K562 (cell line): ENCODE measurements around the gene ZNF18. TPM values are rescaled to one million over a fixed set of nuclear protein-coding genes. Genes with fewer than 3 reads are reported as not detected.

Experiments
- ATAC-seq: fragments of 200-7000 bp; cut with Tn5 transposase; 3 replicates; pipeline ENCODE4 v1.9.1; 2020; ENCODE audit warnings: moderate library complexity
- BruUV-seq: library from RNA; stranded (reverse); fragments of 400-500 nt; replicated peaks from 2 replicates; lab custom pipeline; 2021; lab: Mats Ljungman, UMichigan
- CTCF ChIA-PET: fragments of 300-600 bp; formaldehyde crosslinking; extraction: SDS; loops from one replicate; lab custom pipeline; 2021; ENCODE audit warnings: low intra/inter-chr PET ratio; lab: Yijun Ruan, JAX
- POLR2A ChIA-PET: fragments of 300-600, 350-650 bp; sonication (Branson Sonifier 250); formaldehyde crosslinking; extraction: SDS; loops from one replicate; lab custom pipeline; 2021; ENCODE audit warnings: antibody characterized with exemption, inconsistent platforms; lab: Yijun Ruan, JAX
- DNase-seq, 4 experiments: peaks; one replicate each; pipeline versions ENCODE4 v3.0.0 to v3.0.0-alpha.2; 2011 to 2018; ENCODE audit warnings: low spot score in 3 of 4, mixed read lengths in 3 of 4; ENCODE audit errors: extremely low read depth in 1 of 4
- FAIRE-seq: peaks from 2 replicates; lab custom pipeline; 2011; peaks lifted over from hg19 to GRCh38; lab: Jason Lieb, UNC
- H2AFZ ChIP-seq: 2 replicates; pipeline ENCODE4 v1.6.0; 2011; ENCODE audit warnings: low read depth, low read length, control low read depth, inconsistent platforms
- H3K27ac ChIP-seq: fragments of 200-600 bp; 3 replicates; pipeline ENCODE4 v1.8.0; 2011; ENCODE audit warnings: low read depth, mild to moderate bottlenecking, control low read depth, inconsistent platforms, low read length, moderate library complexity, mixed read lengths; ENCODE audit errors: extremely low read depth
- H3K27me3 ChIP-seq, 2 experiments: fragments of 300-600 bp in 1 of 2; 2 replicates in 1 of 2; 3 replicates in 1 of 2; pipeline versions ENCODE4 v1.6.0 to v1.8.0; 2011; ENCODE audit warnings: inconsistent platforms in 2 of 2, low read length in 2 of 2, mild to moderate bottlenecking in 1 of 2, mixed read lengths in 1 of 2, moderate library complexity in 1 of 2; ENCODE audit not compliant: control insufficient read depth in 2 of 2, insufficient read depth in 2 of 2
- H3K36me3 ChIP-seq: fragments of 300-600 bp; 3 replicates; pipeline ENCODE4 v1.8.0; 2011; ENCODE audit warnings: mild to moderate bottlenecking, low read length, inconsistent platforms; ENCODE audit not compliant: control insufficient read depth, insufficient read depth
- H3K4me1 ChIP-seq, 2 experiments: fragments of 200-600 bp in 1 of 2; replicated peaks in 1 of 2; 2 replicates in 1 of 2; 3 replicates in 1 of 2; pipeline versions ENCODE4 v1.5.1 to v1.8.0; 2011; ENCODE audit warnings: inconsistent platforms in 2 of 2, low read length in 2 of 2, mild to moderate bottlenecking in 1 of 2, mixed read lengths in 1 of 2, moderate library complexity in 1 of 2; ENCODE audit not compliant: control insufficient read depth in 2 of 2, insufficient read depth in 2 of 2
- H3K4me2 ChIP-seq: 2 replicates; pipeline ENCODE4 v1.6.1; 2011; ENCODE audit warnings: low read length, control low read depth, inconsistent platforms, mixed read lengths; ENCODE audit not compliant: insufficient read depth
- H3K4me3 ChIP-seq: fragments of 200-600 bp; sonication (generic), shearing (Covaris generic); 2 replicates; pipeline ENCODE4 v1.5.1; 2016; ENCODE audit warnings: control low read depth, inconsistent platforms
- H3K79me2 ChIP-seq: fragments of 200-600 bp; 3 replicates; pipeline ENCODE4 v1.8.0; 2011; ENCODE audit warnings: low read length, inconsistent platforms; ENCODE audit not compliant: control insufficient read depth, insufficient read depth
- H3K9ac ChIP-seq, 2 experiments: 2 replicates each; pipeline versions ENCODE4 v1.6.0 to v1.6.1; 2011; ENCODE audit warnings: low read depth in 2 of 2, low read length in 2 of 2, control low read depth in 1 of 2, inconsistent platforms in 1 of 2, mild to moderate bottlenecking in 1 of 2, mixed read lengths in 1 of 2; ENCODE audit not compliant: insufficient read depth in 1 of 2
- H3K9me1 ChIP-seq: one replicate; pipeline ENCODE4 v1.6.0; 2011; ENCODE audit warnings: inconsistent platforms, mild to moderate bottlenecking, low read length, moderate library complexity; ENCODE audit not compliant: control insufficient read depth, insufficient read depth
- H3K9me3 ChIP-seq: replicated peaks from 2 replicates; pipeline ENCODE4 v1.5.1; 2011; ENCODE audit warnings: low read depth, low read length, inconsistent platforms; ENCODE audit not compliant: control insufficient read depth, insufficient read depth
- H4K20me1 ChIP-seq: replicated peaks from 2 replicates; pipeline ENCODE4 v1.6.1; 2011; ENCODE audit warnings: low read length, inconsistent platforms, mixed read lengths; ENCODE audit not compliant: control insufficient read depth, insufficient read depth
- BRCA1 ChIP-seq, 2 experiments: fragments of 450-650 bp in 1 of 2; sonication (generic) in 1 of 2; formaldehyde crosslinking in 1 of 2; IDR thresholded peaks; 2 replicates each; pipeline versions ENCODE4 v1.5.0 to v1.6.1; 2017 to 2020; ENCODE audit warnings: mild to moderate bottlenecking in 1 of 2, missing genetic modification reagents in 1 of 2
- C11orf30 ChIP-seq: fragments of 450-650 bp; IDR thresholded peaks from 2 replicates; pipeline ENCODE4 v1.6.1; 2016; ENCODE audit warnings: low read depth, mild to moderate bottlenecking
- CHD1 ChIP-seq: fragments of 200-600 bp; sonication (generic); IDR thresholded peaks from one replicate; pipeline ENCODE4 v1.6.1; 2012; ENCODE audit warnings: mild to moderate bottlenecking, moderate library complexity, low read length, inconsistent platforms
- CREB3 ChIP-seq: fragments of 450-650 bp; conservative IDR thresholded peaks from 2 replicates; pipeline ENCODE4 v1.6.1; 2016; ENCODE audit warnings: missing genetic modification characterization, low read depth, mild to moderate bottlenecking, missing compliant biosample characterization, moderate library complexity
- CSDE1 ChIP-seq, 2 experiments: fragments of 450-650 bp; IDR thresholded peaks; 2 replicates each; pipeline ENCODE4 v1.6.1; 2016; ENCODE audit warnings: mild to moderate bottlenecking in 1 of 2
- KDM2B ChIP-seq: fragments of 250-450 bp; sonication (Bioruptor Pico); IDR thresholded peaks from 2 replicates; pipeline ENCODE4 v1.8.0; 2021; ENCODE audit warnings: mild to moderate bottlenecking, moderate library complexity
- NBN ChIP-seq: fragments of 450-650 bp; IDR thresholded peaks from 2 replicates; pipeline ENCODE4 v1.6.1; 2016; ENCODE audit warnings: low read depth, mild to moderate bottlenecking
- NR2C2 ChIP-seq, 2 experiments: fragments of 200-800 bp in 1 of 2; sonication (Bioruptor generic) in 1 of 2; sonication (generic) in 1 of 2; formaldehyde crosslinking in 1 of 2; IDR thresholded peaks; 2 replicates each; pipeline versions ENCODE4 v1.6.1 to v1.8.0; 2016 to 2022; ENCODE audit warnings: mild to moderate bottlenecking in 1 of 2, missing compliant biosample characterization in 1 of 2, missing genetic modification characterization in 1 of 2, missing genetic modification reagents in 1 of 2
- POLR2H ChIP-seq: IDR thresholded peaks from 2 replicates; pipeline ENCODE4 v1.6.1; 2016; ENCODE audit warnings: missing genetic modification characterization, low read depth, mild to moderate bottlenecking, control low read depth, missing compliant biosample characterization, moderate library complexity
- SRSF9 ChIP-seq: fragments of 200-400 bp; formaldehyde crosslinking; IDR thresholded peaks from 2 replicates; pipeline ENCODE4 v1.6.1; 2017; ENCODE audit warnings: low read depth, low read length, borderline replicate concordance
- ZBTB17 ChIP-seq: fragments of 450-650 bp; formaldehyde crosslinking; IDR thresholded peaks from 2 replicates; pipeline ENCODE4 v1.4.0; 2020; ENCODE audit warnings: mild to moderate bottlenecking
- ZNF408 ChIP-seq: fragments of 250-450 bp; sonication (Bioruptor Pico); IDR thresholded peaks from 2 replicates; pipeline ENCODE4 v1.4.0; 2020; ENCODE audit warnings: low read depth, mild to moderate bottlenecking, moderate library complexity
- ZNF717 ChIP-seq: fragments of 250-450 bp; sonication (Bioruptor Pico); IDR thresholded peaks from 2 replicates; pipeline ENCODE4 v1.5.0; 2021
- ZZZ3 ChIP-seq: fragments of 450-650 bp; IDR thresholded peaks from 2 replicates; pipeline ENCODE4 v1.6.1; 2016; ENCODE audit warnings: antibody characterized with exemption, mild to moderate bottlenecking, moderate library complexity
- WGBS: fragments of 100-300 bp; shearing (Covaris generic); methylation state at CpG from one replicate; pipeline ENCODE4 v1.1.6; 2016; ENCODE audit warnings: low coverage, mixed read lengths; ENCODE audit not compliant: insufficient coverage; ENCODE audit errors: missing lambda C conversion rate; 5-methylcytosine and 5-hydroxymethylcytosine counted together
- in situ Hi-C: fragments of 300-500 bp; cut with MboI; formaldehyde crosslinking; loops from 4 replicates; pipeline ENCODE4 v1.15.0; 2018; ENCODE audit warnings: inconsistent platforms, mixed read lengths
- intact Hi-C: fragments of 100-400 bp; cut with micrococcal nuclease; formaldehyde crosslinking; loops from 2 replicates; pipeline ENCODE4 v1.14.2; 2022
- polyA plus RNA-seq, 8 experiments: library from polyadenylated mRNA; depleted of rRNA in 4 of 8; stranded (reverse) in 5 of 8; unstranded in 3 of 8; fragments of >200 nt; fragmentation: Nextera tagmentation in 2 of 8; fragmentation: Illumina TruSeq in 1 of 8; extraction: Ambion mirVana in 2 of 8; extraction: Trizol in 1 of 8; gene quantifications; 2 replicates each; pipeline versions ENCODE4 v1.2.1 to v1.2.3, GENCODE V29; 2011 to 2014; ENCODE audit warnings: inconsistent platforms in 1 of 8, missing spikeins in 1 of 8
- total RNA-seq, 7 experiments: library from RNA; depleted of rRNA in 6 of 7; stranded (reverse); fragments of >200 nt in 6 of 7; fragmentation: Illumina TruSeq in 2 of 7; extraction: Trizol in 2 of 7; gene quantifications; 2 replicates each; pipeline versions ENCODE4 v1.2.1 to v1.2.3, GENCODE V29; 2011 to 2021; ENCODE audit warnings: low replicate concordance in 1 of 7

ZNF18 gene
- total and polyA plus RNA-seq, 9 of the 15 experiments (the other 6 are each of a cell fraction or from before 2014, with no cell fraction given) = 1.1 to 5.0 (median 3.4) TPM

- ChIA-PET CTCF (no interaction called here), POLR2A (interaction anchor here (0.6 kb wide), 1 partner anchor 11 kb away, joined by 3 read pairs; no protein-coding TSS in a partner anchor)
- no peak overlapping the region for H3K27ac ChIP-seq
- no peak for DNase-seq
- H3K9me1 ChIP-seq = no peaks in the 10 kb centered on the region
- no peaks in the 10 kb centered on the region for H3K9me3 ChIP-seq
- no peaks in the 10 kb centered on the region; a peak in 3 of 5 replicates for H3K4me1 ChIP-seq
- H3K4me2 ChIP-seq = no peak overlapping the region
- H4K20me1 ChIP-seq = no peaks in the 10 kb centered on the region; the same call in 1 of the 2 replicates
- in situ Hi-C loops (no loop called here), intact Hi-C loops (loop anchor here (10.0 kb wide), 1 partner anchor 58 kb away; no protein-coding TSS in a partner anchor)
- peaks cover 0 to 21% of the 10 kb centered on the region in 2 experiments; a peak in 2 of 5 replicates for H3K27me3 ChIP-seq
- no TSS peak for BruUV-seq
- 0% methylated on average over 10 of the region's 10 CpGs for WGBS
- no peak overlapping the region for H2AFZ ChIP-seq
- TF ChIP-seq ZBTB17 (CRISPR knock-in tag) (no peak), NR2C2 (CRISPR knock-in tag; IDR thresholded peaks at IDR 0.05) (no peak), NR2C2 (tag; IDR thresholded peaks at IDR 0.05) (no peak), NBN (no peak), ZZZ3 (no peak), ZNF717 (CRISPR knock-in tag) (no peak), CREB3 (tag) (no peak), CHD1 (no peak), BRCA1 (IDR thresholded peaks at IDR 0.05) (no peak), BRCA1 (CRISPR knock-in tag; IDR thresholded peaks at IDR 0.05) (no peak), C11orf30 (no peak), POLR2H (no peak), KDM2B (CRISPR knock-in tag) (no peak), CSDE1 (IDR thresholded peaks at IDR 0.05) (no peak), ZNF408 (no peak), SRSF9 (no peak)
- no peaks in the 10 kb centered on the region for H3K36me3 ChIP-seq
- ATAC-seq = no peak
- H3K4me3 ChIP-seq = no peak overlapping the region
- H3K79me2 ChIP-seq = no peaks in the 10 kb centered on the region
- FAIRE-seq = no peak
- H3K9ac ChIP-seq = no peak overlapping the region
Measured at GRCh38 chr17:11932337-11932898, 64.9 kb downstream of the ZNF18 start.
